HG02759 (cell line): ENCODE data around the gene ZNF410.
"Not testable (repeated sequence)": the region's sequence is repeated elsewhere in the genome, so short reads cannot be mapped to it uniquely, and the experiment has no call there.

Experiments
- ATAC-seq: cut with Tn5 transposase; IDR thresholded peaks from one replicate; pipeline ENCODE4 v1.9.1; 2021; ENCODE audit warnings: mild to moderate bottlenecking, moderate library complexity; ENCODE audit not compliant: unreplicated experiment

ZNF410 gene

GRCh38 chr14:73884438-73885190, 2.0 kb upstream of the ZNF410 start:
- no peak for ATAC-seq

- no peak for ATAC-seq
Observed at GRCh38 chr14:73887318-73887616, 608 bp downstream of the ZNF410 start.

- no peak for ATAC-seq
Observed at GRCh38 chr14:73887694-73888459, 1.2 kb downstream of the ZNF410 start.

GRCh38 chr14:73888460-73888725, 1.7 kb downstream of the ZNF410 start:
- no peak for ATAC-seq

GRCh38 chr14:73888971-73889370, 2.3 kb downstream of the ZNF410 start:
- ATAC-seq, result no peak

- no peak for ATAC-seq
Observed at GRCh38 chr14:73889376-73889775, 2.7 kb downstream of the ZNF410 start.

- ATAC-seq, result not testable (repeated sequence)
Observed at GRCh38 chr14:73894180-73894687, 7.6 kb downstream of the ZNF410 start.

GRCh38 chr14:73895939-73896338, 9.3 kb downstream of the ZNF410 start:
- ATAC-seq, result no peak

- ATAC-seq, result no peak
Observed at GRCh38 chr14:73896521-73896920, 9.9 kb downstream of the ZNF410 start.

- no peak for ATAC-seq
Observed at GRCh38 chr14:73903028-73903427, 16.4 kb downstream of the ZNF410 start.

GRCh38 chr14:73909681-73910080, 23.0 kb downstream of the ZNF410 start:
- ATAC-seq, result no peak

- ATAC-seq, result no peak
Observed at GRCh38 chr14:73913256-73913655, 26.6 kb downstream of the ZNF410 start.

- ATAC-seq, result no peak
Observed at GRCh38 chr14:73916324-73916723, 29.7 kb downstream of the ZNF410 start.

- not testable (repeated sequence) for ATAC-seq
Observed at GRCh38 chr14:73919457-73919856, 32.8 kb downstream of the ZNF410 start.

- no peak for ATAC-seq
Observed at GRCh38 chr14:73924337-73924736, 37.7 kb downstream of the ZNF410 start.

GRCh38 chr14:73935666-73936065, 49.0 kb downstream of the ZNF410 start:
- ATAC-seq, result no peak

GRCh38 chr14:73936548-73936947, 49.9 kb downstream of the ZNF410 start:
- no peak for ATAC-seq

- no peak for ATAC-seq
Observed at GRCh38 chr14:73937012-73937411, 50.4 kb downstream of the ZNF410 start.

- ATAC-seq, result no peak
Observed at GRCh38 chr14:73942180-73942579, 55.5 kb downstream of the ZNF410 start.

- no peak for ATAC-seq
Observed at GRCh38 chr14:73943083-73943482, 56.4 kb downstream of the ZNF410 start.

GRCh38 chr14:73944432-73945158, 57.9 kb downstream of the ZNF410 start:
- no peak for ATAC-seq

- no peak for ATAC-seq
Observed at GRCh38 chr14:73945159-73945670, 58.6 kb downstream of the ZNF410 start.
